Kidney (tissue), 14 donors: ENCODE data around the gene SMIM35. TPM values are rescaled to one million over a fixed set of nuclear protein-coding genes. Genes with fewer than 3 reads are reported as not detected.

Experiments
- DNase-seq, 5 donors: peaks; one replicate each; pipeline ENCODE4 v3.0.0-alpha.2; 2013 to 2020
- FAIRE-seq: peaks from 2 replicates; lab custom pipeline; 2012; peaks lifted over from hg19 to GRCh38; lab: Jason Lieb, UNC
- H3K27ac ChIP-seq, 2 donors: one replicate each; pipeline ENCODE4 v1.7.0; 2013; ENCODE audit warnings: low read depth in 2 of 2, low read length in 2 of 2, inconsistent platforms in 1 of 2
- H3K27me3 ChIP-seq: one replicate; pipeline ENCODE4 v1.7.1; 2013; ENCODE audit warnings: low read length, inconsistent platforms; ENCODE audit not compliant: control insufficient read depth, insufficient read depth
- H3K36me3 ChIP-seq, 3 donors: one replicate each; pipeline versions ENCODE4 v1.7.0 to v1.7.1; 2013; ENCODE audit warnings: low read length in 3 of 3, control low read depth in 1 of 3, inconsistent platforms in 1 of 3; ENCODE audit not compliant: insufficient read depth in 3 of 3, control insufficient read depth in 2 of 3
- H3K4me1 ChIP-seq, 3 donors: one replicate each; pipeline versions ENCODE4 v1.7.0 to v1.7.1; 2013; ENCODE audit warnings: low read length in 3 of 3, inconsistent platforms in 1 of 3, low read depth in 1 of 3; ENCODE audit not compliant: control insufficient read depth in 2 of 3, insufficient read depth in 2 of 3
- H3K4me3 ChIP-seq, 3 donors: one replicate each; pipeline versions ENCODE4 v1.7.0 to v1.8.1; 2013; ENCODE audit warnings: low read length in 3 of 3, control low read depth in 1 of 3, inconsistent platforms in 1 of 3
- H3K9ac ChIP-seq, 3 donors: one replicate each; pipeline versions ENCODE4 v1.7.0 to v1.7.1; 2013; ENCODE audit warnings: low read length in 3 of 3, control low read depth in 1 of 3, inconsistent platforms in 1 of 3
- H3K9me3 ChIP-seq, 3 donors: one replicate each; pipeline versions ENCODE4 v1.7.0 to v1.7.1; 2013; ENCODE audit warnings: low read length in 3 of 3, control low read depth in 1 of 3, inconsistent platforms in 1 of 3; ENCODE audit not compliant: control insufficient read depth in 2 of 3, insufficient read depth in 1 of 3
- CTCF ChIP-seq: IDR thresholded peaks from 3 replicates; pipeline ENCODE4 v1.5.1; 2012; ENCODE audit warnings: mild to moderate bottlenecking, moderate library complexity, borderline replicate concordance; ENCODE audit not compliant: insufficient read depth; ENCODE audit errors: extremely low read depth
- intact Hi-C: fragments of 100-400 bp; cut with DNase I; formaldehyde crosslinking; loops from one replicate; pipeline ENCODE4 v1.11.1; 2022
- polyA plus RNA-seq: library from polyadenylated mRNA; stranded (reverse); fragments of 350-450 nt; fragmentation: Illumina TruSeq; extraction: RNeasy Lipid Tissue Mini Kit (QIAGEN cat#74804); gene quantifications from one replicate; pipeline ENCODE4 v1.2.3, GENCODE V29; 2014; ENCODE audit warnings: low read depth, low replicate concordance; ENCODE audit not compliant: insufficient read depth
- total RNA-seq: library from RNA; stranded (reverse); fragmentation: NEBNext Ultra II Directional; extraction: Animal tissue kit (Norgen Biotek cat#: 25700); gene quantifications from one replicate; pipeline ENCODE4 v1.2.1, GENCODE V29; 2021
- donor health status: control.
- donor health status: control.
- donor health status: control.
- donor health status: control.
- donor health status: control.
- donor health status: DM: yes; HTN: yes; CAD: no.
- donor health status: Normal renal cell carcinoma (clear cell type).

Gene SMIM35
- total and polyA plus RNA-seq, 2 donors from 2014 or later = 0.80 TPM; not detected in 1

- Histone ChIP-seq H3K27ac (no peak overlapping the region), H3K4me3 (no peak overlapping the region), H3K9me3 (no peaks in the 10 kb centered on the region), H3K36me3 (no peaks in the 10 kb centered on the region), H3K4me1 (peaks cover 0 to 9% (median 4%) of the 10 kb centered on the region in 3 donors), H3K27me3 (no peaks in the 10 kb centered on the region), H3K9ac (no peak overlapping the region)
- TF ChIP-seq CTCF = no peak
- FAIRE-seq (no peak), DNase-seq (no peak)
- intact Hi-C loops = no loop called here
Measured at GRCh38 chr11:117993988-117994745, 92.6 kb downstream of the SMIM35 start.

- FAIRE-seq (no peak), DNase-seq (no peak)
- H3K4me1 ChIP-seq = peaks cover 0 to 9% (median 4%) of the 10 kb centered on the region in 3 donors
- intact Hi-C loops = no loop called here
- H3K9ac ChIP-seq = no peak overlapping the region
- no peak overlapping the region for H3K4me3 ChIP-seq
- no peak overlapping the region for H3K27ac ChIP-seq
- no peaks in the 10 kb centered on the region for H3K9me3 ChIP-seq
- TF ChIP-seq CTCF = no peak
- H3K27me3 ChIP-seq = peaks cover 5% of the 10 kb centered on the region
- no peaks in the 10 kb centered on the region for H3K36me3 ChIP-seq
Measured at GRCh38 chr11:117992620-117993019, 94.1 kb downstream of the SMIM35 start.

GRCh38 chr11:117992136-117992535 lies 94.6 kb downstream of the SMIM35 start:
- intact Hi-C loops = no loop called here
- Histone ChIP-seq H3K27me3 (peaks cover 8% of the 10 kb centered on the region), H3K4me1 (peaks cover 0 to 9% (median 4%) of the 10 kb centered on the region in 3 donors), H3K27ac (no peak overlapping the region), H3K4me3 (no peak overlapping the region), H3K9ac (no peak overlapping the region), H3K9me3 (no peaks in the 10 kb centered on the region), H3K36me3 (no peaks in the 10 kb centered on the region)
- TF ChIP-seq CTCF = no peak
- FAIRE-seq (no peak), DNase-seq (no peak)
